ENCODE measurements around the gene TAF4. TPM values are rescaled to one million over a fixed set of nuclear protein-coding genes. Genes with fewer than 3 reads are reported as not detected.
A peak's percentile ranks its signal among the peaks of the same experiment; 100 is the strongest.

TAF4 gene
- total and polyA plus RNA-seq, 2 of the 13 experiments (the other 11 are each of a cell fraction or from before 2014, with no cell fraction given), result 5.9 to 12.0 TPM

DNA sequence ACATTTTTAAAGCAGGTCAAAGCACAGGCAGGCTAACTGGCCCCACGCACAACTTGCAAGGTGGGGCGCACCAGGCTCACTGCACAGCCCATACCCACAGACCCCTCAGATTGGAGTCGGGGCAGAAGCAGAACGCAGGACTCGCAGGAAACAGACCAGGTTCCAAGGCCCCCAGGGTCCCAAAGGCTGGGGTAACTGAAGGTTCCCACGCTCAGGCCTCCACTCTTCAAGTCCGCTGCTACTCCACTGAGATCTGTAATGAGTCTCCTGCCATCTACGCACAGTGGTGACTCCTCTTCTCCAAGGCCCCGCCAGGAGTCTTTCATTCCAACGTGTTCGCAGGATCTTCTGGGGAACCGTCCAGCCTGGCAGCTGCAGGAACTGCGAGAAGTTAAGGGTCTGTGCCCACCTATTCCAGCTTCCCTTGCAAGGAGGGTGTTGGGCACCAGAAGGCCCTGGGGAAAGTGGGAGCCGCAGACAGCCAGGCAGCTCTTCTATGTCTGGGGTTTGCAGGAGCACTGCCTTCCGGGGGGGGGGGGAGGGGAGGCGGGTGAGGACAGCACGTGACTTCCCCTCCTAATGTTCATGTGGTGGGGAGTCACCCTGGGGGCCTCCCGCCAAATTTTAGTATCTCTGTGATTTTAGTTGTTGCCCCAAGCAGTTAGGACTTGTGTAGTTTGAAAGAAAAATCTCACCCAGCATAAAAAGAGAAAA is 2.0 kb upstream of the TAF4 start (continued):
- TF ChIP-seq ZKSCAN1 (IDR thresholded peaks at IDR 0.05; ENCODE audit: low read length), result no peak; the same call in 1 of the 2 replicates
- TF ChIP-seq, protein P1, sequence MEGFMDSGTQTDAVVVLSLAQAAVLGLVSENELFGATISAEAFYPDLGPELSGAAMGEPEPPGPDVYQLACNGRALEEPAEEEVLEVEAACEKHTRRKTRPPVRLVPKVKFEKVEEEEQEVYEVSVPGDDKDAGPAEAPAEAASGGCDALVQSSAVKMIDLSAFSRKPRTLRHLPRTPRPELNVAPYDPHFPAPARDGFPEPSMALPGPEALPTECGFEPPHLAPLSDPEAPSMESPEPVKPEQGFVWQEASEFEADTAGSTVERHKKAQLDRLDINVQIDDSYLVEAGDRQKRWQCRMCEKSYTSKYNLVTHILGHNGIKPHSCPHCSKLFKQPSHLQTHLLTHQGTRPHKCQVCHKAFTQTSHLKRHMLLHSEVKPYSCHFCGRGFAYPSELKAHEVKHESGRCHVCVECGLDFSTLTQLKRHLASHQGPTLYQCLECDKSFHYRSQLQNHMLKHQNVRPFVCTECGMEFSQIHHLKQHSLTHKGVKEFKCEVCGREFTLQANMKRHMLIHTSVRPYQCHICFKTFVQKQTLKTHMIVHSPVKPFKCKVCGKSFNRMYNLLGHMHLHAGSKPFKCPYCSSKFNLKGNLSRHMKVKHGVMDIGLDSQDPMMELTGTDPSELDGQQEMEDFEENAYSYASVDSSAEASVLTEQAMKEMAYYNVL (CRISPR knock-in tag; IDR thresholded peaks at IDR 0.05; ENCODE audit: borderline replicate concordance), result no peak
- TF ChIP-seq DR1 (CRISPR knock-in tag; IDR thresholded peaks at IDR 0.05), result no peak
- no peak for TF ChIP-seq TOPORS (CRISPR knock-in tag; IDR thresholded peaks at IDR 0.05)
- 0 out of 2 replicates have a peak, but pooled peaks have one; percentile 41 for TF ChIP-seq CAMTA2 (CRISPR knock-in tag; IDR thresholded peaks at IDR 0.05; ENCODE audit: borderline replicate concordance)
- TF ChIP-seq, protein P2, sequence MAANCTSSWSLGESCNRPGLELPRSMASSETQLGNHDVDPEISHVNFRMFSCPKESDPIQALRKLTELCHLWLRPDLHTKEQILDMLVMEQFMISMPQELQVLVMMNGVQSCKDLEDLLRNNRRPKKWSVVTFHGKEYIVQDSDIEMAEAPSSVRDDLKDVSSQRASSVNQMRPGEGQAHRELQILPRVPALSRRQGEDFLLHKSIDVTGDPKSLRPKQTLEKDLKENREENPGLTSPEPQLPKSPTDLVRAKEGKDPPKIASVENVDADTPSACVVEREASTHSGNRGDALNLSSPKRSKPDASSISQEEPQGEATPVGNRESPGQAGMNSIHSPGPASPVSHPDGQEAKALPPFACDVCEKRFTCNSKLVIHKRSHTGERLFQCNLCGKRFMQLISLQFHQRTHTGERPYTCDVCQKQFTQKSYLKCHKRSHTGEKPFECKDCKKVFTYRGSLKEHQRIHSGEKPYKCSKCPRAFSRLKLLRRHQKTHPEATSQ (CRISPR knock-in tag; IDR thresholded peaks at IDR 0.05; ENCODE audit: borderline replicate concordance), result no peak
- TF ChIP-seq, protein P3, sequence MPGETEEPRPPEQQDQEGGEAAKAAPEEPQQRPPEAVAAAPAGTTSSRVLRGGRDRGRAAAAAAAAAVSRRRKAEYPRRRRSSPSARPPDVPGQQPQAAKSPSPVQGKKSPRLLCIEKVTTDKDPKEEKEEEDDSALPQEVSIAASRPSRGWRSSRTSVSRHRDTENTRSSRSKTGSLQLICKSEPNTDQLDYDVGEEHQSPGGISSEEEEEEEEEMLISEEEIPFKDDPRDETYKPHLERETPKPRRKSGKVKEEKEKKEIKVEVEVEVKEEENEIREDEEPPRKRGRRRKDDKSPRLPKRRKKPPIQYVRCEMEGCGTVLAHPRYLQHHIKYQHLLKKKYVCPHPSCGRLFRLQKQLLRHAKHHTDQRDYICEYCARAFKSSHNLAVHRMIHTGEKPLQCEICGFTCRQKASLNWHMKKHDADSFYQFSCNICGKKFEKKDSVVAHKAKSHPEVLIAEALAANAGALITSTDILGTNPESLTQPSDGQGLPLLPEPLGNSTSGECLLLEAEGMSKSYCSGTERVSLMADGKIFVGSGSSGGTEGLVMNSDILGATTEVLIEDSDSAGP (CRISPR knock-in tag; IDR thresholded peaks at IDR 0.05; ENCODE audit: borderline replicate concordance), result no peak
- TF ChIP-seq, protein P4, sequence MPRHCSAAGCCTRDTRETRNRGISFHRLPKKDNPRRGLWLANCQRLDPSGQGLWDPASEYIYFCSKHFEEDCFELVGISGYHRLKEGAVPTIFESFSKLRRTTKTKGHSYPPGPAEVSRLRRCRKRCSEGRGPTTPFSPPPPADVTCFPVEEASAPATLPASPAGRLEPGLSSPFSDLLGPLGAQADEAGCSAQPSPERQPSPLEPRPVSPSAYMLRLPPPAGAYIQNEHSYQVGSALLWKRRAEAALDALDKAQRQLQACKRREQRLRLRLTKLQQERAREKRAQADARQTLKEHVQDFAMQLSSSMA (CRISPR knock-in tag; IDR thresholded peaks at IDR 0.05), result no peak
- TF ChIP-seq, protein P5, sequence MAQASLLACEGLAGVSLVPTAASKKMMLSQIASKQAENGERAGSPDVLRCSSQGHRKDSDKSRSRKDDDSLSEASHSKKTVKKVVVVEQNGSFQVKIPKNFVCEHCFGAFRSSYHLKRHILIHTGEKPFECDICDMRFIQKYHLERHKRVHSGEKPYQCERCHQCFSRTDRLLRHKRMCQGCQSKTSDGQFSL (CRISPR knock-in tag; IDR thresholded peaks at IDR 0.05), result 0 out of 2 replicates have a peak, but pooled peaks have one; percentile 21
- no peak for TF ChIP-seq SIX1 (CRISPR knock-in tag; IDR thresholded peaks at IDR 0.05; ENCODE audit: borderline replicate concordance)
- TF ChIP-seq LCORL (IDR thresholded peaks at IDR 0.05), result no peak
- TF ChIP-seq LCORL (CRISPR knock-in tag; IDR thresholded peaks at IDR 0.05), result no peak
- TF ChIP-seq, protein P6, sequence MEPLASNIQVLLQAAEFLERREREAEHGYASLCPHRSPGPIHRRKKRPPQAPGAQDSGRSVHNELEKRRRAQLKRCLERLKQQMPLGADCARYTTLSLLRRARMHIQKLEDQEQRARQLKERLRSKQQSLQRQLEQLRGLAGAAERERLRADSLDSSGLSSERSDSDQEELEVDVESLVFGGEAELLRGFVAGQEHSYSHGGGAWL (CRISPR knock-in tag; IDR thresholded peaks at IDR 0.05), result no peak; the same call in 1 of the 2 replicates
- TF ChIP-seq NFIB (CRISPR knock-in tag; IDR thresholded peaks at IDR 0.05; ENCODE audit: borderline replicate concordance), result 0 out of 2 replicates have a peak, but pooled peaks have one; percentile 18
- TF ChIP-seq IRF2 (CRISPR knock-in tag; IDR thresholded peaks at IDR 0.05), result no peak
- no peak for TF ChIP-seq ZNF672 (CRISPR knock-in tag; IDR thresholded peaks at IDR 0.05)
- TF ChIP-seq ZBTB1 (CRISPR knock-in tag; IDR thresholded peaks at IDR 0.05; ENCODE audit: borderline replicate concordance), result no peak
- TF ChIP-seq, protein P7, sequence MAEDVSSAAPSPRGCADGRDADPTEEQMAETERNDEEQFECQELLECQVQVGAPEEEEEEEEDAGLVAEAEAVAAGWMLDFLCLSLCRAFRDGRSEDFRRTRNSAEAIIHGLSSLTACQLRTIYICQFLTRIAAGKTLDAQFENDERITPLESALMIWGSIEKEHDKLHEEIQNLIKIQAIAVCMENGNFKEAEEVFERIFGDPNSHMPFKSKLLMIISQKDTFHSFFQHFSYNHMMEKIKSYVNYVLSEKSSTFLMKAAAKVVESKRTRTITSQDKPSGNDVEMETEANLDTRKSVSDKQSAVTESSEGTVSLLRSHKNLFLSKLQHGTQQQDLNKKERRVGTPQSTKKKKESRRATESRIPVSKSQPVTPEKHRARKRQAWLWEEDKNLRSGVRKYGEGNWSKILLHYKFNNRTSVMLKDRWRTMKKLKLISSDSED (CRISPR knock-in tag; IDR thresholded peaks at IDR 0.05), result no peak

Data from HepG2 (cell line).